ENCODE data around the gene THOC6.

The THOC6 gene

GRCh38 chr16:2992383-2993081, 31.3 kb upstream of the THOC6 start:
- DNase-seq, result no peak

- DNase-seq, result no peak
Observed at GRCh38 chr16:2996298-2996697, 27.5 kb upstream of the THOC6 start.

GRCh38 chr16:2999929-3000328, 23.9 kb upstream of the THOC6 start:
- DNase-seq, result no peak

- DNase-seq, result no peak
Observed at GRCh38 chr16:3000540-3000939, 23.3 kb upstream of the THOC6 start.

- DNase-seq, result no peak
Observed at GRCh38 chr16:3001316-3001715, 22.5 kb upstream of the THOC6 start.

GRCh38 chr16:3003582-3004270, 20.1 kb upstream of the THOC6 start:
- DNase-seq, result peak; percentile 99

- DNase-seq, result no peak
Observed at GRCh38 chr16:3004319-3004718, 19.5 kb upstream of the THOC6 start.

- no peak for DNase-seq
Observed at GRCh38 chr16:3004781-3005284, 19.0 kb upstream of the THOC6 start.

- no peak for DNase-seq
Observed at GRCh38 chr16:3007059-3007956, 16.5 kb upstream of the THOC6 start.

GRCh38 chr16:3007957-3008689, 15.7 kb upstream of the THOC6 start:
- no peak for DNase-seq

GRCh38 chr16:3008690-3009037, 15.2 kb upstream of the THOC6 start:
- DNase-seq, result no peak

- no peak for DNase-seq
Observed at GRCh38 chr16:3009568-3010390, 14.1 kb upstream of the THOC6 start.

- DNase-seq, result no peak
Observed at GRCh38 chr16:3010510-3010909, 13.3 kb upstream of the THOC6 start.

- no peak for DNase-seq
Observed at GRCh38 chr16:3012246-3012645, 11.6 kb upstream of the THOC6 start.

GRCh38 chr16:3012828-3013420, 10.9 kb upstream of the THOC6 start, which contains the start of gene CLDN9:
Gene CLDN9 (plus strand): TSS chr16:3012923. CDS start chr16:3013363, 440 bp downstream.
- no peak for DNase-seq

GRCh38 chr16:3013491-3013951, 10.3 kb upstream of the THOC6 start:
- DNase-seq, result no peak

- no peak for DNase-seq
Observed at GRCh38 chr16:3013998-3014690, 9.7 kb upstream of the THOC6 start.

GRCh38 chr16:3014971-3015370, 8.9 kb upstream of the THOC6 start:
- no peak for DNase-seq

- DNase-seq, result no peak
Observed at GRCh38 chr16:3015865-3016521, 7.8 kb upstream of the THOC6 start.

GRCh38 chr16:3017344-3017743, 6.5 kb upstream of the THOC6 start:
- no peak for DNase-seq

Data from activated CD4-positive, alpha-beta T cell treated with anti-CD3 and anti-CD28 coated beads, Interleukin-2, amount 50 U/mL, for 16 hours (primary cell).